HG03558 (cell line): ENCODE data around the gene S100A3.
"Not testable (repeated sequence)": the region's sequence is repeated elsewhere in the genome, so short reads cannot be mapped to it uniquely, and the experiment has no call there.

Experiments
- ATAC-seq: cut with Tn5 transposase; IDR thresholded peaks from one replicate; pipeline ENCODE4 v1.9.1; 2021; ENCODE audit warnings: moderate number of reproducible peaks; ENCODE audit not compliant: unreplicated experiment; ENCODE audit errors: extremely low read depth

Gene S100A3

GRCh38 chr1:153570874-153571273 is 21.8 kb upstream of the S100A3 start:
- no peak for ATAC-seq

- no peak for ATAC-seq
Observed at GRCh38 chr1:153569465-153569864, 20.4 kb upstream of the S100A3 start.

GRCh38 chr1:153568367-153569099 is 19.5 kb upstream of the S100A3 start:
- no peak for ATAC-seq

- ATAC-seq: no peak
Observed at GRCh38 chr1:153567621-153568366, 18.7 kb upstream of the S100A3 start.

GRCh38 chr1:153566414-153567371 is 17.6 kb upstream of the S100A3 start:
- no peak for ATAC-seq

GRCh38 chr1:153565529-153566374 is 16.7 kb upstream of the S100A3 start, which contains the start of gene S100A2:
Gene S100A2 (minus strand): TSS chr1:153565844. CDS start chr1:153563877, 1,967 bp downstream.
- peak; percentile 45 for ATAC-seq

- no peak for ATAC-seq
Observed at GRCh38 chr1:153563991-153564390, 14.9 kb upstream of the S100A3 start.

GRCh38 chr1:153563483-153563901 is 14.4 kb upstream of the S100A3 start:
- no peak for ATAC-seq

GRCh38 chr1:153562021-153562420 is 13.0 kb upstream of the S100A3 start:
- not testable (repeated sequence) for ATAC-seq

- no peak for ATAC-seq
Observed at GRCh38 chr1:153561466-153561985, 12.5 kb upstream of the S100A3 start.

- no peak for ATAC-seq
Observed at GRCh38 chr1:153560771-153561465, 11.9 kb upstream of the S100A3 start.

- ATAC-seq: no peak
Observed at GRCh38 chr1:153560241-153560640, 11.2 kb upstream of the S100A3 start.

GRCh38 chr1:153557877-153558276 is 8.8 kb upstream of the S100A3 start:
- no peak for ATAC-seq

- no peak for ATAC-seq
Observed at GRCh38 chr1:153556348-153556747, 7.3 kb upstream of the S100A3 start.

- ATAC-seq: no peak
Observed at GRCh38 chr1:153553830-153554541, 4.9 kb upstream of the S100A3 start.

- no peak for ATAC-seq
Observed at GRCh38 chr1:153553096-153553495, 4.0 kb upstream of the S100A3 start.

GRCh38 chr1:153552335-153552734 is 3.3 kb upstream of the S100A3 start:
- no peak for ATAC-seq

GRCh38 chr1:153550827-153551500 is 1.9 kb upstream of the S100A3 start:
- no peak for ATAC-seq
